ENCODE measurements around the gene SRRM4. TPM values are rescaled to one million over a fixed set of nuclear protein-coding genes. Genes with fewer than 3 reads are reported as not detected.

Gene SRRM4
- total and polyA plus RNA-seq, 12 donors = 0.06 to 0.49 (median 0.29) TPM

- ATAC-seq (no peak), DNase-seq (no peak)
- no peak for TF ChIP-seq CTCF (IDR thresholded peaks at IDR 0.05)
- Histone ChIP-seq H3K27ac (no peak overlapping the region), H3K4me3 (no peak overlapping the region), H3K36me3 (no peaks in the 10 kb centered on the region), H3K27me3 (peaks cover 0 to 7% (median 0%) of the 10 kb centered on the region in 7 donors), H3K4me1 (no peaks in the 10 kb centered on the region), H3K9me3 (peaks cover 0 to 19% (median 0%) of the 10 kb centered on the region in 11 donors)
- 72% methylated on average over 5 of the region's 5 CpGs for WGBS, 2 donors
- intact Hi-C loops (cut with DNase I) = no loop called here
Observed at GRCh38 chr12:119052001-119052400, 70.7 kb downstream of the SRRM4 start.

GRCh38 chr12:119055977-119056376 is 74.6 kb downstream of the SRRM4 start:
- H3K27me3 ChIP-seq = peaks cover 0 to 7% (median 0%) of the 10 kb centered on the region in 7 donors
- ATAC-seq = no peak
- no peak for TF ChIP-seq CTCF (IDR thresholded peaks at IDR 0.05)
- 18 to 19% methylated on average over 3 of the region's 3 CpGs for WGBS, 2 donors
- intact Hi-C loops (cut with DNase I) = no loop called here
- no peaks in the 10 kb centered on the region for H3K4me1 ChIP-seq
- H3K27ac ChIP-seq = no peak overlapping the region
- no peaks in the 10 kb centered on the region for H3K36me3 ChIP-seq
- peaks cover 0 to 6% (median 0%) of the 10 kb centered on the region in 11 donors for H3K9me3 ChIP-seq
- DNase-seq = no peak
- H3K4me3 ChIP-seq = no peak overlapping the region

DNA sequence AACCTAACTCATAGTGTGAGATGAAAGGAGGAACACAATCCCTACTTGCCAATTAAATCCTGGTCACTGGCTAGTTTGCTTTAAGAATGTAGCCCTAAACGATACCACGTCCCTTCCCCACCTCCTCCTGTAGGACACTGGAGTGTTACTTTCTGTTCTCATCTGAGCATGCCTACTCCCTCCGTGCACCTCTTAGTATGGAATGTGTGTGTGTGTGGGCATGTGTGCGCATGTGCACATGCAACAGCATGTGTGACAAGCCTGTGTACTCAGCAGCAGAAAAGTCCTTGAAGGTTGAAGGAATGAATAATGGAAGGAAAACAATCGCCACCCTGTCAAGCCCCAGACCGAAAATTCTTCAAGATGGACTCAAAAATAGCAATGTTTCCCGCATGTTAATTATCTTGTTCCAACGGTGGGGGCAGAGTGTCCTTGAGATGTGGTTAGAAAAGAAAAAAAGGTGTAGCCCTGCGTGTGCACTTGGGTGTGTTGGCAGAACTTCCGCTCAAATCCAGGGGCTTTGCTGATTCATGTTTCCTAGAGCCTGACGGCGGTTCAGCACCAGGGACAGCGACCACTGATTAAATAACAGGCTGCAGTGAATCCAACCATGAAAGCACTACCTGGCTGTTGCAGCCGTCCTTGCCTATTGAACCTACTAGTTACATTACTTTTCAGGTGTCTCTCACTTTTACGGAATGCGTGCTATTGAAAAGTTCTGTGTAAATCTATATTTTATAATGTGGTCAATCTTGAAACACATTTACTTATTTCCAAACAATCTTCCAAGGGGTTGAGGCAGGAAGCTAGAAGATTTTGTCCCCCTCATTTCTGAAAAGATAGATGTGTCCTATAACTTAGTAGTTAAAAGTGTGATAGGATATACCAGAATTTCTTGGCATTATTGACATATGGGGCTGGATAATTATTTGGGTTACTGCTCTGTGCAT is 79.8 kb downstream of the SRRM4 start:
- no peak for TF ChIP-seq CTCF (IDR thresholded peaks at IDR 0.05)
- Histone ChIP-seq H3K27ac (no peak overlapping the region), H3K27me3 (peaks cover 0 to 17% (median 0%) of the 10 kb centered on the region in 7 donors), H3K4me1 (no peaks in the 10 kb centered on the region), H3K36me3 (no peaks in the 10 kb centered on the region), H3K9me3 (no peaks in the 10 kb centered on the region), H3K4me3 (no peak overlapping the region)
- DNase-seq (peak; percentile 39 to 54), ATAC-seq (peak in 3 of 8 donors; percentile 37 to 47 (median 39))
- 23 to 24% methylated on average over 16 of the region's 16 CpGs for WGBS, 2 donors
- intact Hi-C loops (cut with DNase I) = no loop called here

- intact Hi-C loops (cut with DNase I) = no loop called here
- TF ChIP-seq CTCF (IDR thresholded peaks at IDR 0.05) = no peak
Observed at GRCh38 chr12:119068129-119068856, 87.0 kb downstream of the SRRM4 start.

More at GRCh38 chr12:119068129-119068856, 87.0 kb downstream of the SRRM4 start:
- Histone ChIP-seq H3K36me3 (no peaks in the 10 kb centered on the region), H3K4me1 (peaks cover 0 to 10% (median 0%) of the 10 kb centered on the region in 9 donors), H3K9me3 (no peaks in the 10 kb centered on the region), H3K4me3 (no peak overlapping the region), H3K27ac (peak overlapping the region in 2 of 10 donors; percentile 27 to 40), H3K27me3 (peaks cover 0 to 44% (median 11%) of the 10 kb centered on the region in 7 donors)
- WGBS, 2 donors = 35 to 37% methylated on average over 9 of the region's 9 CpGs
- ATAC-seq (peak in 6 of 8 donors; percentile 52 to 95 (median 74)), DNase-seq (peak in 1 of 2 donors; percentile 13)

Data from heart right ventricle (tissue), 16 donors.